Stimulated activated CD4-positive, alpha-beta T cell treated with anti-CD3 and anti-CD28 coated beads, Interleukin-4, amount 100 ng/mL, for 24 hours (primary cell): ENCODE results near the gene RP9.
A peak's percentile ranks its signal among the peaks of the same experiment; 100 is the strongest.

Experiments
- DNase-seq: peaks from one replicate; pipeline ENCODE4 v3.0.0-alpha.2; 2020

Gene RP9

DNA sequence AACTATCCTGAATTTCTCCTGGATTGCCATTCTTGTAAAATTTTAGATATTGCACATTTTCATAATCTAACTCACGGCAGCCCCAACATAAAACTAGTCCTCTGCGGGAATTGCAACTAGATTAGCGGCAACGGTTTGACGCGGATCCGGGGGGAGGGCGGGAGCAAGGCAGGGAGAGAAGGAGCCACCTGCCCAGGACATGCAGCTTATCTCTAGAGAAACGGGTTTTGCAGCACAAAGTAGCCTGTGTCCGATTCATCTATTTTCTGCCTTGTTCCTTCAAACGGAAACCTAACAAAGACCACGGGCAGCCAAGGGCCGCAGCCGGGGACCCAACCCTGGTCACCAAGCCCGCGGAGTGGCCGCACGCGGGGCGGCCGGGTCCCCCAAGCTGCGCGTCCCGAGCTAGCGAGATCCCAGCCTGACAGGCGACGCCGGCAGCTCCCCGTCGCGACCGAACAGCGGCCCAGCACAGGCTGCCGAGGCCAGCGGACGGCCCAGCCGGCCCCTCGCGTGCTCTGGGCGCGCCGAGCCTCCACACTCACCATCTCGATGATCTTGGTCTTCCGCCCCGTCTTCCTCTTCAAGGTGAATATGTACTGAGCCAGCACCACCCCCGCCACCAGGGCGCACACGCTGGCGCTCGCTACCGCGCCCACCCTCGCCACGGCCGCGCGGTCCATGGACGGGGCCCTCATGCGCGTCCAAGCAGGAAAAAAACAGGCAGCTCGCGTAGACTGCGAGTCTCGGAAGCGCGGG lies 47.0 kb downstream of the RP9 start, which contains the start of gene NT5C3A:
Gene NT5C3A (minus strand): TSS at position 754 of the 759 bp plus-strand sequence. CDS start 71 bp downstream, at position 683.
- DNase-seq = peak; percentile 40

GRCh38 chr7:33061282-33061937 lies 47.8 kb downstream of the RP9 start:
- no peak for DNase-seq

DNA sequence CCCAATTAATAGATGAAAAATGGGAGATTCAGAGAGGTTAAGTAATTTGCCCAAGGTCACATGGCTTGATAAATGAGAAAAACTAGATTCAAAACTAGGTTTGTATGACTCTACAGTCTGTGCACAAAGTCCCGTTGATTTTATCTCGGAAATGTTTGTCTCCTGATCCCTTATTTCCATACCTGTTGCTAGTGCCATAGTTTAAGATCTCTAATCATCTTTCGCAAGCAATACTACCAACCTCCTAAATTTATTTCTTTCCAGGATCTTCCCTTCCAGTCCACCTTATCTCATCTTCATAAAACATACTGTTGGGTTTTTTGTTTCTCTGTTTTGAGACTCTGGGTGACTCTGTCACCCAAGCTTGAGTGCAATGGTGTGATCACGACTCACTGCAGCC lies 49.6 kb downstream of the RP9 start:
- DNase-seq = no peak

DNA sequence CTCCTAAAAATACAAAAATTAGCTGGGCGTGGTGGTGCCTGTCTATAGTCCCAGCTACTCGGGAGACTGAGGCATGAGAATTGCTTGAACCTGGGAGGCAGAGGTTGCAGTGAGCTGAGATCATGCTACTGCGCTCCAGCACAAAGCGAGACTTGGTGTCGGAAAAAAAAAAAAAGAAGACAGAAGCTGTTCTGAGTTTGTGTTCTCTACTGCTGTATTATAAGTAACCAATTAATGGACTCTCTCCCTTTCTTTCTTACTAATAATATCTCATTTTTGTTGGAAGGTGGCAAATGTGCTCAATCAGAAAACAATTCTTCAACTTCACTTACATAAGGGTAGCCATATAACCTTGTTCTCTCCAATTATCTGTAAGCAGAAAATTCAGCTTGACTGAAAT lies 54.0 kb downstream of the RP9 start:
- no peak for DNase-seq

DNA sequence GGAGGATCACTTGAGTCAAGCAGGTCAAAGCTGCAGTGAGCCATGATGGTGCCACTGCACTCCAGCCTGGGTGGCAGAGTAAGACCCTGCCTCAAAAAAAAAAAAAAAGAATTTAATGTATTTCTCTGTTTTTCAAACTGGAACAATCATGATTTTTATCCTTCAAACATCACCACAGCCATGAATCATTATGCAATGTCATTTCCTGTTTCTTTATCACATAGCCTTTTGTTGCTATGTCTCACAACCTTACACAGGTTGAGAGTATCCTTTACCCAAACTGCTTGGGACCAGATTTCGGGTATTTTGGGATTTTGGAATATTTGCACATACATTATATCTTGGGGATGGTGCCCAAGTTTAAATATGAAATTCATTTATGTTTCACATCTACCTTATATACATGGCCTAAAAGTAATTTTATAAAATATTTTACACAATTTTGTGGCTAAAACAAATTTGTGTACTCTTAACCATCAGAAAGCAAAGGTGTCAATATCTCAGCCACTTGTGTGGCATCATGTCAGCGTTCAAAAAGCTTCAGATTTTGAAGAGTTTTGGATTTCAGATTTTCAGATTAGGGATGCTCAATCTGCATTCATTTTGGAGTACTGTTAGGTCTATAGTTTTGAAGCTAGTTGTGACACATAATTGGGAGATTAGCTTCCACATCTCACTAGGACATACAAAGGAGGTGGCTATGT lies 54.8 kb downstream of the RP9 start:
- DNase-seq = no peak

- DNase-seq = no peak
Measured at GRCh38 chr7:33053721-33054120, 55.5 kb downstream of the RP9 start.

DNA sequence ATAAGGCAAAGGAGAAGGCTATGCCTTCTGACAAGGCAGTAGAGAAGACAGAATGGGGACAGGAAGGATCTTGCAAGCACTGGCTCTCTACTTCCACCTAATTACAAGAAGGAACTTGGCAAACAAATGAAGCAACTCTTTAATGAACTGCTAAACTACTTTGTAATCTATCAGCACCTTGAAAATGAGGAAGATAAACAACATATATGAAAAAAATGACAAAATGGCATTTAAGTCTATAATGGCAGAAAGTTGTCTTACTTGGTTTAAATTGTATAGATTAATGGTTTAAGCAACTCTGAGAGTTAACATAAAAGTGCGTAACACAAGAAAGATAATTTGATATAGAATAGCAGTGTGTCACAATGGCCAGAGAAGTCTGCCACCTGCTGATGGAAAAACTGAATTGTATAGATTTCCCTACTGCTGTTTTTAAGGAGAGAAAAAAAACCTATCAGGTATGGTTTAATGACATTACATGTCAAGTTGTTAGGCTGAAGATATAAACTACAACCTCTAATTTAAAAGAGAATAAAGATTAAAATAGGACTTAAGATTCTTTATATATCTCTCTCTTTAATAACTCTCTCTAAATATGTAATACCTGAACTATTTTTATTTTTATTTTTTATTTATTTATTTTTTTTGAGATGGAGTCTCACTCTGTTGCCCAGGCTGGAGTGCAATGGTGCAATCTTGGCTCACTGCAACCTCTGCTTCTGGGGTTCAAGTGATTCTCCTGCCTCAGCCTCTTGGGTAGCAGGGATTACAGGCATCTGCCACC lies 58.5 kb downstream of the RP9 start:
- DNase-seq = peak; percentile 17

DNA sequence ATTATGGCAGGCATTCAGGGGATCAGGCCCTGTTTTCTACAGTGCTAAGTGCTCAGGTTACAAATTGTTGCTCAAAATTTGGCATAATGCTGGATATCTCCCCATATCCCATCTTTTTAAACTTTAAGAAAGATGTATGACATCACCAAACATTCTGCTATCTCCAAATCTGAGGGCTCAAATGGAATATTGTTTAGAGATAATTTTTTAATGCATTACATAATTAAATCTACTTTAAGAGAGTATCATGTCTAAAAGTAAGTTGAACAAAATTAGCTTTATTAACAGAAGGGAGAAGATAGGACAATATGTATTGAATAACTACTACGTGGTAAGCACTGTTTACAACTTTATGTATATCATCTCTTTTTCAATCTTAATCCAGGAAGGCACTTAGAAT lies 60.5 kb downstream of the RP9 start:
- DNase-seq = no peak

GRCh38 chr7:33048257-33048656 lies 60.9 kb downstream of the RP9 start:
- DNase-seq = no peak

DNA sequence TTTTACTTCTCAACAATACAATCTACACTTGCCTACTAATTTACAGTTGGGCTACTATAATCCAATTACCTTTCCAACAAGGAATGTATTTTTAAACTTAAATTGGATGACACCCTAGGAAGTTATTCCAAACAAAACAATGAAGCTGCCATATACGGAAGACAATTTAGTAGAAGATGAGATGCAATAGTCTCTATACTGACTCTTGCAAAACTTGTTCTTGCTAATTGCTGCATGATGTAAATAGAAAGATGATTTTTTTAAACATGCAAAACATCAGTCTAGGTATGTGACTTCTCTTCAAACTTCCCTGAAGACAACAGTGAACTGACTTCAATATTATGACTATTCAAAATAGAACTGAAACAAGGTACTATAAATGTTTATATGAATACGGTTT lies 64.2 kb downstream of the RP9 start:
- no peak for DNase-seq
